ENCODE data around the gene HAGH.

- TF ChIP-seq CTCF (conservative IDR thresholded peaks at IDR 0.05; ENCODE audit: low read length) (no peak), EZH2phosphoT487 (IDR thresholded peaks at IDR 0.05; ENCODE audit: borderline replicate concordance, low read depth, low read length) (no peak)
These were observed 16.1 kb downstream of the HAGH start for GRCh38 chr16:1810536-1810935.

Data from OCI-LY7 (cell line).